Ectodermal cell (in vitro differentiated cells): ENCODE measurements around the gene CKAP4. TPM values are rescaled to one million over a fixed set of nuclear protein-coding genes. Genes with fewer than 3 reads are reported as not detected.

Experiments
- H3K27ac ChIP-seq: 2 replicates; pipeline ENCODE4 v1.7.0; 2013; ENCODE audit warnings: mild to moderate bottlenecking, low read depth, low read length; ENCODE audit not compliant: insufficient read depth, poor library complexity, severe bottlenecking
- H3K27me3 ChIP-seq: 2 replicates; pipeline ENCODE4 v1.7.0; 2013; ENCODE audit warnings: mild to moderate bottlenecking, low read length; ENCODE audit not compliant: insufficient read depth, control insufficient read depth, poor library complexity, severe bottlenecking
- H3K36me3 ChIP-seq: one replicate; pipeline ENCODE4 v1.7.0; 2013; ENCODE audit warnings: low read length; ENCODE audit not compliant: control insufficient read depth, insufficient read depth
- H3K4me1 ChIP-seq: one replicate; pipeline ENCODE4 v1.7.0; 2013; ENCODE audit warnings: low read length; ENCODE audit not compliant: control insufficient read depth, insufficient read depth
- H3K4me3 ChIP-seq: 2 replicates; pipeline ENCODE4 v1.7.0; 2013; ENCODE audit warnings: low read depth, low read length, control low read depth; ENCODE audit not compliant: insufficient read depth
- H3K9me3 ChIP-seq: 2 replicates; pipeline ENCODE4 v1.7.0; 2013; ENCODE audit warnings: mild to moderate bottlenecking, low read length, moderate library complexity; ENCODE audit not compliant: control insufficient read depth
- WGBS, 2 experiments: methylation state at CpG; one replicate each; pipeline ENCODE4 v1.1.7; 2013; ENCODE audit warnings: missing lambda C conversion rate in 2 of 2; 5-methylcytosine and 5-hydroxymethylcytosine counted together
- polyA plus RNA-seq, 4 experiments: library from polyadenylated mRNA; stranded (reverse); fragments of 50-300 nt; gene quantifications; one replicate each; pipeline ENCODE4 v1.2.3, GENCODE V29; 2013

Gene CKAP4, protein sequence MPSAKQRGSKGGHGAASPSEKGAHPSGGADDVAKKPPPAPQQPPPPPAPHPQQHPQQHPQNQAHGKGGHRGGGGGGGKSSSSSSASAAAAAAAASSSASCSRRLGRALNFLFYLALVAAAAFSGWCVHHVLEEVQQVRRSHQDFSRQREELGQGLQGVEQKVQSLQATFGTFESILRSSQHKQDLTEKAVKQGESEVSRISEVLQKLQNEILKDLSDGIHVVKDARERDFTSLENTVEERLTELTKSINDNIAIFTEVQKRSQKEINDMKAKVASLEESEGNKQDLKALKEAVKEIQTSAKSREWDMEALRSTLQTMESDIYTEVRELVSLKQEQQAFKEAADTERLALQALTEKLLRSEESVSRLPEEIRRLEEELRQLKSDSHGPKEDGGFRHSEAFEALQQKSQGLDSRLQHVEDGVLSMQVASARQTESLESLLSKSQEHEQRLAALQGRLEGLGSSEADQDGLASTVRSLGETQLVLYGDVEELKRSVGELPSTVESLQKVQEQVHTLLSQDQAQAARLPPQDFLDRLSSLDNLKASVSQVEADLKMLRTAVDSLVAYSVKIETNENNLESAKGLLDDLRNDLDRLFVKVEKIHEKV
- 186 TPM for polyA plus RNA-seq (2013, experiment 1 of 4)
- 186 TPM for polyA plus RNA-seq (2013, experiment 2 of 4)
- 150 TPM for polyA plus RNA-seq (2013, experiment 3 of 4)
- 162 TPM for polyA plus RNA-seq (2013, experiment 4 of 4)

DNA sequence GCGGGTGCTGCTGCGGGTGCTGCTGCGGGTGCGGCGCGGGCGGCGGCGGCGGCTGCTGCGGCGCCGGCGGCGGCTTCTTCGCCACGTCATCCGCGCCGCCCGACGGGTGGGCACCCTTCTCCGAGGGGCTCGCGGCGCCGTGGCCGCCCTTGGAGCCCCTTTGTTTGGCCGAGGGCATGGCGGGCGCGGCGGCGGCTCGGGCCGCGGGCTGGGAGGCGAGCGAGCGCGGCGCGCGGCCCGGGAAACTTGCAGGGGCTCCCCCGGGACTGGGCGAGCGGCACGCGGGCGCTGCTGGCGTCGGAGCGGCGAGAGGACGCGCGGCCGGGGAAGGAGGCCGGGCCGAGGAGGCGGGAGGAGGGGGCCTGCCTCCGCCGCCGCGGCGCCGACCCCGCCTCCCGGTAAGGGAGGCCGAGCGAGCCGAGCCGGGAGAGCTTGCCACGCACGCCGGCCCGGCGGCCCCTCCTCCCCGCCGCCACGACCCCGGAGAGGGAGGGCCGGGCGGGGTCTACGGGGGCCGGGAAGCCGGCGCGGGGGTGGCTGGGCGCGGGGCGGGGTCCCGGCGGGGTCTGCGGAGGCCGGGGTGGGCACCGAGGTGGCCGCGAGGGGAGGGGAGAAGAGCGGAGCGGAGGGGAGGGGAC is at the start of gene CKAP4:
Gene CKAP4, minus strand, starts transcription at position 347 of the 638 bp plus-strand sequence. Its CDS starts 169 bp downstream, at position 178.
- WGBS, 2 experiments, result 0 to 1% methylated on average over 102 of the region's 102 CpGs
- Histone ChIP-seq H3K4me1 (peaks cover 14% of the 10 kb centered on the region), H3K27ac (peak within 1 kb of the TSS; percentile 81), H3K27me3 (no peaks in the 10 kb centered on the region), H3K4me3 (peak within 1 kb of the TSS; percentile 78), H3K36me3 (peaks cover 8% of the 10 kb centered on the region), H3K9me3 (no peaks in the 10 kb centered on the region)

DNA sequence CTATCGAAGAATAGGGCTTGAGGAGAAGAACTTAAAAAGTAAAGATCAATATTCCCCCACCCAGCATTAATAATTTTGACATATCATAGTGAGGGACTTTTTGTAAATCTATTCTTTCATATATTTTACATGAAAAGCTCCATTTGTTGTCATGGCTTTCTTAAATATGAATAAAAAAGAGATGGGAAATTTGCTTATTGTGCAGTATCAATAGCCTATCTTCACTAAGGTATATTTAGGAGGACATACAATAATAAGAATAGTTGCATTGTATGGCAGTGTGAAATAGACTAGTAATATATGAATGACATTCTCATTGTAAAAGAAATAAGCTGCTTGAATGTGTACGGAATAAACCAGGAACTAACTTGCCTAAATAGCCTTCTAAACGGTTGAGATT is 49.3 kb upstream of the CKAP4 start:
- Histone ChIP-seq H3K36me3 (no peaks in the 10 kb centered on the region), H3K4me1 (peaks cover 5% of the 10 kb centered on the region), H3K27ac (no peak overlapping the region), H3K27me3 (peaks cover 4% of the 10 kb centered on the region), H3K4me3 (no peak overlapping the region), H3K9me3 (no peaks in the 10 kb centered on the region)
- WGBS, 2 experiments, result 85 to 100% methylated on average over 2 to 3 of the region's 3 CpGs

DNA sequence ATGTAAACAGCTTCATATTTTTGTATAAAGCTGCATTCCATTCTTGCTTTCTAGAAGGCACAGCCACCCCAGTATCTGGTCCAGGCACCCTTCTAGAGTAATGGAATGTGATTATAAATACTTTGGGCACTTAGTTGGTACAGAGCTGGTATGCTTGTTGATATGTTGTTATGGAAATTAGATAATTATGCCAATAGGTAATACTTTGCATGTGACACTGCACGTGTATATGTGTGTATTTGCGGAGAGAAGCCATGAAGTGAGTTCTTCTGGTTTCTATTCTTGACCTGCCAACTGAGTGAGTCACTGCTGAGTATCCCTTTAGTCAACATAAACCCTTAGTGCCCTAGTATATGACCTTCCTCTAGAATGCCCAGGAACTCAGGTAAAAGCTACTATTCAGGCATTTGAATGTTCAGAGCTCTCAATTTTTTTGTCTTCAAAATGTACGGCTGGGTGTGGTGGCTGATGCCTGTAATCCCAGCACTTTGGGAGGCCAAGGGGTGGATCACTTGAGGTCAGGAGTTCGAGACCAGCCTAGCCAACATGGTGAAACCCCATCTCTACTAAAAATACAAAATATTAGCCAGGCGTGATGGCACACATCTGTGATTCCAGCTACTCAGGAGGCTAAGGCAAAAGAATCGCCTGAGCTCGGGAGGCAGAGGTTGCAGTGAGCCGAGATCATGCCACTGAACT is 48.5 kb upstream of the CKAP4 start:
- no peaks in the 10 kb centered on the region for H3K27me3 ChIP-seq
- WGBS, 2 experiments, result 94 to 95% methylated on average over 8 of the region's 8 CpGs
- no peaks in the 10 kb centered on the region for H3K9me3 ChIP-seq
- H3K4me1 ChIP-seq, result peaks cover under 1% of the 10 kb centered on the region
- H3K36me3 ChIP-seq, result no peaks in the 10 kb centered on the region
- H3K27ac ChIP-seq, result no peak overlapping the region
- H3K4me3 ChIP-seq, result no peak overlapping the region

DNA sequence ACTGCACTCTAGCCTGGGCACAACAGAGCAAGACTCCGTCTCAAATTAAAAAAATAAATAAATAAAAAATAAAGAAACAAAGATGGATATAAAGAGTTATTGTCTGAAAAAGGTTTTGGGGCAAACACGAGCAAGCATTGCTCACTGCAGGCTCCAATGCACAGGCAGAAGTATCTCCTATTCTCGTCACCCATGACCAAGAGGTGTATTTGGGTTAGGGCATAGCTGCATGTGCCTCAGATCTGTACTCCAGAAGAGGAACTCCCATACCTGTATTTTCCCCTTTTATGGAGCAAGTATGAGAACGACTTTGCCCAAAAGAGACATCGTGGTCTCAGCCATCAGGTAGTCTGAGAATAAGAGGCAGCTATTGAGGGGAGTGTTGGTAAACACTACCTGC is 44.5 kb upstream of the CKAP4 start:
- Histone ChIP-seq H3K27ac (no peak overlapping the region), H3K4me3 (no peak overlapping the region), H3K9me3 (no peaks in the 10 kb centered on the region), H3K36me3 (no peaks in the 10 kb centered on the region), H3K27me3 (no peaks in the 10 kb centered on the region), H3K4me1 (no peaks in the 10 kb centered on the region)
- WGBS, 2 experiments, result 88 to 95% methylated on average over 4 to 5 of the region's 5 CpGs

DNA sequence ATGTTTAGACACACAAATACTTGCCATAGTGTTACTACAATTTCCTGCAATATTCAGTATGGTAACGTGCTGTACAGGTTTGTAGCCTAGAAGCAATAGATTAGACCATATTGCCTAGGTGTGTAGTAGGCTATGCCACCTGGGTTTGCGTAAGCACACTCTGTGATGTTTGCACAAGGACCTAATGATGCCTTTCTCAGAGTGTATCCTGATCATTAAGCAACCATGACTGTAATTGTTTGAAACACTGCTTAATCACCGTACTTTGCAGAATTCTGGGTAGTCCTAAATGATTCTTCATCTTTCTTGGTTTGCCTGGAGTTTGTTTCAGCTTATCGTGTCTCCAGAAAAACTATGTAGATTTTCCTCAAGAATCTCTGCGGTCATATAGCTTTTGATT is 43.5 kb upstream of the CKAP4 start:
- Histone ChIP-seq H3K4me3 (no peak overlapping the region), H3K4me1 (no peaks in the 10 kb centered on the region), H3K36me3 (no peaks in the 10 kb centered on the region), H3K9me3 (no peaks in the 10 kb centered on the region), H3K27me3 (no peaks in the 10 kb centered on the region), H3K27ac (no peak overlapping the region)
- 83 to 92% methylated on average over 5 of the region's 5 CpGs for WGBS, 2 experiments

DNA sequence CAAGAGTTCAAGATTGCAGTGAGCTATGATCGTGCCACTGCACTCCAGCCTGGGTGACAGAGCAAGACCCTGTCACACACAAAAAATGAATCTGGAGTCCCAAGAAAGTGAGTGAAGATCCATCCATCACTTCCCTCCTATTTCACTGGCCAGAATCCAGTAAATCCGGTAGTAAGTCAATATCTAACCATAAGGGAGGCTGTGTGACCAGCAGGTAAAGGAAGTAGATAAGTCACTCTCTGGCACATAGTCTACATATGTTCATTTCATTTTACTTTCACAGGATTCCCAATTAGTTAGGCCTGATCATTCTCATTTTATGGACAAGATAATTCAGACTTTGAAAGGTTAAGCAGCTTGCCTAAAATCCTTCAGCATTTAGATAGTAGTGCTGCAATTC is 42.8 kb upstream of the CKAP4 start:
- Histone ChIP-seq H3K4me3 (no peak overlapping the region), H3K27ac (no peak overlapping the region), H3K9me3 (no peaks in the 10 kb centered on the region), H3K4me1 (no peaks in the 10 kb centered on the region), H3K27me3 (no peaks in the 10 kb centered on the region), H3K36me3 (no peaks in the 10 kb centered on the region)
- 87 to 93% methylated on average over 2 of the region's 2 CpGs for WGBS, 2 experiments

DNA sequence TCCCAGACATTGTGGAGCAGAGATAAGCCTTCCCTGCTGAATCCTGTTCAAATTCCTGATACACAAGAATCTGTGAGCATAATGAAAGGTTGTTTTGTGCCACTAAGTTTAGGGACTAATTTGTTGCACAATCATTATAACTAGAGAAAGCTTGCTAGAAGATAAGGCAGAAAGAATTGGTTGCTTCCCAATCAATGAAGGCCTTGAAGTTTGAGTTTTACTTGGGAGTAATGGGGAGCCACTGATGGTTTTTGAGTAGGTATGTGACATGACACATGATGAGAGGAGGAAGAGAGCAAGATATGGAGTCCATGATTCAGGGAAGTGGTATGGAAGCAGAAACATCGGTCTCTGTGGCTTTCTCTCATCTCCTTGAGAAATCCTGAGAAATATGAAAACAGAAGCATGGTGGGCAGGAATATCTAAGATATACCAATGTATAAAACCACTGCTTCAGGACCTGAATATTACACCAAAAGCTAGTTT is 41.4 kb upstream of the CKAP4 start:
- 100% methylated on average over 1 of the region's 1 CpG for WGBS, 2 experiments
- Histone ChIP-seq H3K4me3 (no peak overlapping the region), H3K4me1 (no peaks in the 10 kb centered on the region), H3K36me3 (no peaks in the 10 kb centered on the region), H3K27me3 (no peaks in the 10 kb centered on the region), H3K9me3 (no peaks in the 10 kb centered on the region), H3K27ac (no peak overlapping the region)

DNA sequence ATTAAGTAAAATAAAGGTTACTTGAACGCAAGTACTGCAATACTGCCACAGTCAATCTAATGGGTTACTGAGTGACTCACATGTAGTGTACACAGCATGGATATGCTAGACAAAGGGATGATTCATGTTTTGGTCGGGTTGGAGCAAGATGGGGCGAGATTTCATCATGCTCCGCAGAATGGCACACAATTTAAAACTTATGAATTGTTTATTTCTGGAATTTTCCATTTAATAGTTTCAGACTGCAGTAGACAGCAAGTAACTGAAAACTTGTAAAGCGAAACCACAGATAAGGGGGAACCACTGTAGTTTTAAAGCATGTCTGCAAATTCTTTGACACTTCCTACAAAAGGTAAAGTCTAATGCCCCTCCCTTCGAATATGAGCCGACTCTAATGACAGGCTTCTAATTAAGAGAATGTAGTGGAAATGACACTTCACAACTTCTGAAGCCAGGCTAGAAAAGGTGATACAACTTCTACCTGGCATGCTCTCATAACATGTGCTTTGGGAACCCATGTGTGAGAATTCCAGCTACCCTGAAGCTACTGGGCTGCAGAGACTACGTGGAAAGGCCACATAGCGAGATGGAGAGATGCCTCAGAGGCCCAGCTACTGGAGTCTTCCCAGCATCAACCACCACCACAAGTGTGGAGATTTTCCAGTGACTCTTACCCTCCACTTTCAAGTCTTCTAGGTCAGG is 40.8 kb upstream of the CKAP4 start:
- Histone ChIP-seq H3K4me3 (no peak overlapping the region), H3K4me1 (no peaks in the 10 kb centered on the region), H3K9me3 (no peaks in the 10 kb centered on the region), H3K27ac (no peak overlapping the region), H3K27me3 (no peaks in the 10 kb centered on the region), H3K36me3 (no peaks in the 10 kb centered on the region)
- WGBS, 2 experiments, result 92 to 96% methylated on average over 9 of the region's 9 CpGs

DNA sequence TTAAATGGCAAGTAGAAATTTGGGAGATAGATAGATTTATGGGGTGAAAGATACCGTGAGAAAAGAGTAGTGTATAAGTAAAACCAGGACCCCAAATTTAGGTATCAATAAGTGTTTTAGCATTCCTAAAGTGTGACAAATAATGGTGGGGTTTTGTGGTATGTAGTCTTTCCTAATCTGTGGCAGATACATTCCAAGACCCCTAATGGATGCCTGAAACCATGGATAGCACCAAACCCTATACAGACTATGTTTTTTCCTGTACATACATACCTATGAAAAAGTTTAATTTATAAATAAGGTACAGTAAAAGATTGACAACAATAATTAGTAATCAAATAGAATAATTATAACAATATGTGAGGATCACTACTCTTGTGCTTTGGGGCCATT is 40.3 kb upstream of the CKAP4 start:
- no peaks in the 10 kb centered on the region for H3K4me1 ChIP-seq
- H3K9me3 ChIP-seq, result no peaks in the 10 kb centered on the region
- H3K27ac ChIP-seq, result no peak overlapping the region
- no peak overlapping the region for H3K4me3 ChIP-seq
- H3K36me3 ChIP-seq, result no peaks in the 10 kb centered on the region
- WGBS, 2 experiments, result 90 to 91% methylated on average over 1 of the region's 1 CpG
- H3K27me3 ChIP-seq, result no peaks in the 10 kb centered on the region
